GM23338 (cell line): Measurements from ENCODE around the gene PSMD13. TPM values are rescaled to one million over a fixed set of nuclear protein-coding genes. Genes with fewer than 3 reads are reported as not detected.
A peak's percentile ranks its signal among the peaks of the same experiment; 100 is the strongest.

Experiments
- ATAC-seq: fragments of 200-7000 bp; cut with Tn5 transposase; 3 replicates; pipeline ENCODE4 v1.9.1; 2020
- DNase-seq: peaks from one replicate; pipeline ENCODE4 v3.0.0-alpha.2; 2015; ENCODE audit warnings: low spot score
- H2AFZ ChIP-seq: fragments of 200-600 bp; sonication (generic); 2 replicates; pipeline ENCODE4 v1.8.0; 2016; ENCODE audit warnings: antibody characterized with exemption, mild to moderate bottlenecking, moderate library complexity
- H3F3A ChIP-seq: fragments of 200-600 bp; sonication (generic); replicated peaks from 2 replicates; pipeline ENCODE4 v1.8.0; 2017; ENCODE audit warnings: antibody characterized with exemption, mixed run types, low read depth
- H3K27ac ChIP-seq: fragments of 200-600 bp; sonication (generic); 2 replicates; pipeline ENCODE4 v1.6.1; 2016; ENCODE audit warnings: low read depth
- H3K27me3 ChIP-seq: fragments of 200-600 bp; sonication (generic); 2 replicates; pipeline ENCODE4 v1.8.0; 2016; ENCODE audit warnings: mild to moderate bottlenecking, mixed run types, moderate library complexity; ENCODE audit not compliant: insufficient read depth
- H3K36me3 ChIP-seq: fragments of 200-600 bp; sonication (generic); 2 replicates; pipeline ENCODE4 v1.8.0; 2016; ENCODE audit warnings: mild to moderate bottlenecking; ENCODE audit not compliant: insufficient read depth
- H3K4me1 ChIP-seq: fragments of 200-600 bp; sonication (generic); 2 replicates; pipeline ENCODE4 v1.8.0; 2016; ENCODE audit warnings: mild to moderate bottlenecking, moderate library complexity; ENCODE audit not compliant: insufficient read depth
- H3K4me2 ChIP-seq: fragments of 200-600 bp; sonication (generic); 2 replicates; pipeline ENCODE4 v1.7.1; 2017; ENCODE audit warnings: mixed run types
- H3K4me3 ChIP-seq: fragments of 200-600 bp; sonication (generic); 2 replicates; pipeline ENCODE4 v1.6.1; 2016; ENCODE audit warnings: mixed run types
- H3K79me2 ChIP-seq: fragments of 200-600 bp; sonication (generic); replicated peaks from 2 replicates; pipeline ENCODE4 v1.8.0; 2017; ENCODE audit warnings: mild to moderate bottlenecking; ENCODE audit not compliant: insufficient read depth
- H3K9me2 ChIP-seq: fragments of 200-600 bp; sonication (generic); 2 replicates; pipeline ENCODE4 v1.8.0; 2017; ENCODE audit not compliant: insufficient read depth
- H4K20me1 ChIP-seq: fragments of 200-600 bp; sonication (generic); replicated peaks from 2 replicates; pipeline ENCODE4 v1.8.0; 2017; ENCODE audit warnings: mild to moderate bottlenecking; ENCODE audit not compliant: insufficient read depth
- H3K27ac Mint-ChIP-seq: 2 replicates; pipeline ENCODE4 v1.8.0; 2020; ENCODE audit warnings: inconsistent platforms, mild to moderate bottlenecking, moderate library complexity, mixed read lengths
- H3K27me3 Mint-ChIP-seq: 3 replicates; pipeline ENCODE4 v1.8.0; 2022; ENCODE audit warnings: low read depth, mild to moderate bottlenecking, moderate library complexity, mixed read lengths, inconsistent platforms; ENCODE audit not compliant: insufficient read depth, poor library complexity
- H3K36me3 Mint-ChIP-seq: 3 replicates; pipeline ENCODE4 v1.8.0; 2021; ENCODE audit warnings: low read depth, mild to moderate bottlenecking, inconsistent platforms, moderate library complexity, mixed read lengths
- H3K4me1 Mint-ChIP-seq: 3 replicates; pipeline ENCODE4 v1.8.0; 2020; ENCODE audit warnings: mild to moderate bottlenecking, inconsistent platforms, mixed read lengths
- H3K4me3 Mint-ChIP-seq: 3 replicates; pipeline ENCODE4 v1.8.0; 2021; ENCODE audit warnings: moderate library complexity, mild to moderate bottlenecking, inconsistent platforms, mixed read lengths
- H3K9me3 Mint-ChIP-seq: 3 replicates; pipeline ENCODE4 v1.8.0; 2020; ENCODE audit warnings: moderate library complexity, mild to moderate bottlenecking, inconsistent platforms, mixed read lengths
- EZH2 ChIP-seq: fragments of 200-600 bp; sonication (generic); IDR thresholded peaks from one replicate; pipeline ENCODE4 v1.8.0; 2017; ENCODE audit warnings: antibody characterized with exemption, mild to moderate bottlenecking, low read depth; ENCODE audit not compliant: unreplicated experiment
- REST ChIP-seq: IDR thresholded peaks from one replicate; pipeline ENCODE4 v1.6.1; 2018; ENCODE audit warnings: antibody characterized with exemption; ENCODE audit not compliant: unreplicated experiment
- polyA plus RNA-seq: library from polyadenylated mRNA; unstranded; fragments of >200 nt; fragmentation: Nextera tagmentation; extraction: Ambion mirVana; gene quantifications from 2 replicates; pipeline ENCODE4 v1.2.1, GENCODE V29; 2016
- total RNA-seq: library from RNA; depleted of rRNA; stranded (reverse); fragments of >200 nt; shearing (Covaris generic); gene quantifications from 2 replicates; pipeline ENCODE4 v1.2.3, GENCODE V29; 2014
- TF ChIP-seq, protein P1 (sequence below), 2 experiments: fragments of 200-600 bp in 1 of 2; sonication (generic) in 1 of 2; conservative IDR thresholded peaks; 2 replicates each; pipeline versions ENCODE4 v1.5.1 to v1.6.1; 2016 to 2017; ENCODE audit warnings: antibody characterized with exemption in 2 of 2, low read depth in 2 of 2, mild to moderate bottlenecking in 2 of 2, moderate library complexity in 1 of 2

PSMD13 gene
- total and polyA plus RNA-seq, 2 experiments from 2014 or later: 111 to 114 TPM

DNA sequence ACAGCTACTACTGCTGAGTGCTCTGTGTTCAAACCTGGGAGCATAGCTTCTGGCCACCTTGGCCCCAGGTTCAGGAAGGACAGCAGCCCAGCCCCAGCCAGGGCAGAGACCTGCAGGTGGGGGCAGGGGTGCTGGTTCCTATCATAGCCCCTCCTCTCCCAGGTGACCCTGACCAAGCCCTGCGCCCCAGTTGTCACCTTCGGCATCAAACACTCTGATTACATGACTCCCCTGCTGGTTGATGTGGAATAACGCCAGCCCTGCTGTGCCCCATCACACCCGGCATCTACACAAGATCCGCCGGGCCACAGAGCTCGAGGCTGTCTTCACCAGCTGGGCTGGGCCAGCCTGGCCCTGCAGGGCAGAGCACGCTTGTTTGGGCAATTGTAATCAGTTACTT lies 37.0 kb upstream of the PSMD13 start:
- Mint-ChIP-seq H3K36me3 (peaks cover 12% of the 10 kb centered on the region), H3K4me3 (no peak overlapping the region), H3K27me3 (peaks cover 11% of the 10 kb centered on the region), H3K4me1 (no peaks in the 10 kb centered on the region; the same call in 2 of the 3 replicates), H3K27ac (no peak overlapping the region), H3K9me3 (no peaks in the 10 kb centered on the region; the same call in 2 of the 3 replicates)
- Histone ChIP-seq H4K20me1 (no peaks in the 10 kb centered on the region; the same call in 1 of the 2 replicates), H3K4me3 (no peak overlapping the region), H3K4me2 (no peak overlapping the region), H3K27me3 (no peaks in the 10 kb centered on the region), H3K79me2 (no peaks in the 10 kb centered on the region), H3K27ac (no peak overlapping the region), H3K9me2 (no peaks in the 10 kb centered on the region), H3K36me3 (no peaks in the 10 kb centered on the region), H2AFZ (no peak overlapping the region), H3F3A (no peaks in the 10 kb centered on the region), H3K4me1 (no peaks in the 10 kb centered on the region)
- ATAC-seq (peak; percentile 60), DNase-seq (peak; percentile 56)
- TF ChIP-seq EZH2: no peak

DNA sequence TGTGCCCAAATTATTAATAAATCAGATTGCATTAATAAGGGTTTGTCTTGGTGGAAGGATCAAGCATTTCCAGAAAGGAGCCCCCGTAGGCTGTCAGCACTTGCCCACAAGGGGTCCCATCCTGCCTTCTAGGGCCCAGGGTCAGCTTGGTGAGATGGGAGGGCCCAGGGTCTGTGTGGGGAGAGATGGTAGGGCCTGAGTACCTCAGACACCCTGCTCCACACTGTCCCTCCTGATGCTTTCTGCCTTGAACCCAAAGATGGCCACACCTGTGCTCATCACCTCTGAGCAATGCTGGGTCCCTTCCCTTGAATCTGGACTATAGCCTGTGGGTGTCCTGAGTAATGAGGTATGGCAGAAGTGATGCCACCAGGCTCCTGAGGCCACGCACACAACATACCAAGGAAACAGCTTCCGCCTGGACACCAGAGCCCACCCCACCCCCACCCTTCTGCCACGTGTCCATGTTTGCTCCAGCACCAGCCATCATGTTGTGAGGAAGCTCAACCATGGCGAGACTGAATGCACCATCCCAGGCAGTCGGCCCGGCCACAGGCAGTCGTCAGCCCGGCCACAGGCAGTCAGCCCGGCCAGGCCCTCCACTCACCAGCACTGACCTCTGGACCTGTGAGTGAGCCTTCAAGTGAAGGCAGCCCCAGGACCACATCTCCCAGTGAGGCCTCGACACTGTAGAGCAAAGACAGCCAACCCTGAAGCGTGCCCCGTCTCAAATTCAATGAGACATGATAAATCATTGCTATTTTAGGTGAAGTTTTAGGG lies 36.4 kb upstream of the PSMD13 start:
- H3K4me1 Mint-ChIP-seq: no peaks in the 10 kb centered on the region; the same call in 2 of the 3 replicates
- ATAC-seq: peak; percentile 50

More for the DNA sequence above, 36.4 kb upstream of the PSMD13 start:
- no peak overlapping the region for H2AFZ ChIP-seq
- H3K27me3 ChIP-seq: no peaks in the 10 kb centered on the region
- H3K9me3 Mint-ChIP-seq: no peaks in the 10 kb centered on the region; the same call in 2 of the 3 replicates
- no peak overlapping the region for H3K4me2 ChIP-seq
- no peak overlapping the region for H3K4me3 Mint-ChIP-seq
- peaks cover 11% of the 10 kb centered on the region for H3K27me3 Mint-ChIP-seq
- H3K27ac ChIP-seq: no peak overlapping the region
- no peaks in the 10 kb centered on the region for H3K36me3 ChIP-seq
- peaks cover 12% of the 10 kb centered on the region for H3K36me3 Mint-ChIP-seq
- peak; percentile 17 for DNase-seq
- H3K9me2 ChIP-seq: no peaks in the 10 kb centered on the region
- no peaks in the 10 kb centered on the region for H3F3A ChIP-seq
- no peaks in the 10 kb centered on the region for H3K4me1 ChIP-seq
- no peak overlapping the region for H3K27ac Mint-ChIP-seq
- H3K4me3 ChIP-seq: no peak overlapping the region
- H3K79me2 ChIP-seq: no peaks in the 10 kb centered on the region
- H4K20me1 ChIP-seq: no peaks in the 10 kb centered on the region; the same call in 1 of the 2 replicates
- TF ChIP-seq, protein P1, sequence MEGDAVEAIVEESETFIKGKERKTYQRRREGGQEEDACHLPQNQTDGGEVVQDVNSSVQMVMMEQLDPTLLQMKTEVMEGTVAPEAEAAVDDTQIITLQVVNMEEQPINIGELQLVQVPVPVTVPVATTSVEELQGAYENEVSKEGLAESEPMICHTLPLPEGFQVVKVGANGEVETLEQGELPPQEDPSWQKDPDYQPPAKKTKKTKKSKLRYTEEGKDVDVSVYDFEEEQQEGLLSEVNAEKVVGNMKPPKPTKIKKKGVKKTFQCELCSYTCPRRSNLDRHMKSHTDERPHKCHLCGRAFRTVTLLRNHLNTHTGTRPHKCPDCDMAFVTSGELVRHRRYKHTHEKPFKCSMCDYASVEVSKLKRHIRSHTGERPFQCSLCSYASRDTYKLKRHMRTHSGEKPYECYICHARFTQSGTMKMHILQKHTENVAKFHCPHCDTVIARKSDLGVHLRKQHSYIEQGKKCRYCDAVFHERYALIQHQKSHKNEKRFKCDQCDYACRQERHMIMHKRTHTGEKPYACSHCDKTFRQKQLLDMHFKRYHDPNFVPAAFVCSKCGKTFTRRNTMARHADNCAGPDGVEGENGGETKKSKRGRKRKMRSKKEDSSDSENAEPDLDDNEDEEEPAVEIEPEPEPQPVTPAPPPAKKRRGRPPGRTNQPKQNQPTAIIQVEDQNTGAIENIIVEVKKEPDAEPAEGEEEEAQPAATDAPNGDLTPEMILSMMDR (conservative IDR thresholded peaks at IDR 0.05; ENCODE audit: low read depth in 2 of 2): peak; percentile 8 to 24; a peak in 1 of 4 replicates
- TF ChIP-seq REST: no peak
